ENCODE results near the gene ATE1. TPM values are rescaled to one million over a fixed set of nuclear protein-coding genes. Genes with fewer than 3 reads are reported as not detected.

ATE1 gene
- total and polyA plus RNA-seq, 2 donors (not counting 1 experiment from before 2014, with no cell fraction given): 8.2 to 32.0 TPM

DNA sequence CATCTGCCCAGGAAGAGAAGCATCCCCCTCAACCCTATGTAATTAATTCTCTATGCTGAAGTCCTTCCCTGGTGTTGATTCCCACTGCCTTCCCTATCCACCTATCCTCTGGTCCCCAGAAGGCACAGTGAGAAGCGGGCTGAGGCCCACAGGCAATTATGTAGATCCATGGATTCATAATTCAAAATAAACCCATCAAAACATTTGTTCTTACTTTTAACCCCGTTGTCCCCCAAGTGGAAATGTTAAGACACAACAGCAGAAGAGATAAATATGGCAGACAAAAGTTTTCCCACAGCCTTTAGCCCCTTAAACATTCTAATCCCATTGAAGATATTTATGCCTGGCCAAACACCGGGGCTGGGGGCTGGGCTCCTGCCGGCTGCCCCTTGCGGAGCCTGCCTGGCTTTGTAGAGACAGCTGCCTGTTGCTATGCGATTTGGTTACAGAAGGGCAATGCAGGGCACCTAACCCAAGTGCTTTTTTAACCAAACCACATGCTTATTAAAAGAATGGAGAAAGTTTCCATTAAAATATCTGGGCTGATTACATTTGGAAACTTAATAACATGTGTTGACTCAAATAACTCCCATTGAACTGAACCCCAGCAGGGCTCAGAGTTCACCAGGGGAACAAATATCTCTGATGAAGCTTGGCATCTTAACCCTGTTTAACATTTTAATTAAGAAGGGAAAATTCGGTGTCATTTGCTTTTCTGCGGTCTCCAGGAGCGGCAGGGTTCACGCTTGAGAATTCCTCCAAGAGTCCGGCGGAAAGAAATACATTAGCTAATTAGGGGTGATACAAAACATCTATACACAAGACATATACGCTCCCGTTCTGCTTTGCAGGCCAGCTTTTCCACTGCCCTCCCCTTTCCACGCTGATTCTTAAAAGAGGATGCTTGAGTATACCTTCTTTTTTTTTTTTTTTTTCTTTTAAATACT is 218.8 kb downstream of the ATE1 start:
- 62% methylated on average over 3 of the region's 15 CpGs for WGBS (ENCODE audit: insufficient coverage)
- intact Hi-C loops (cut with micrococcal nuclease): no loop called here
- H3K9me3 Mint-ChIP-seq (ENCODE audit: insufficient read depth): no peaks in the 10 kb centered on the region

More for the DNA sequence above, 218.8 kb downstream of the ATE1 start:
- Histone ChIP-seq H3K4me3 (ENCODE audit: control extremely low read depth in 1 of 5, extremely low read depth in 1 of 5, insufficient read depth in 1 of 5, low read depth in 2 of 5, low read length in 4 of 5) (no peak overlapping the region), H3K9me3 (ENCODE audit: control extremely low read depth in 1 of 3, control insufficient read depth in 2 of 3, insufficient read depth in 1 of 3, low read length in 2 of 3) (no peaks in the 10 kb centered on the region), H3K36me3 (replicated peaks in 1 of 2; ENCODE audit: control extremely low read depth in 1 of 2, control insufficient read depth in 1 of 2, extremely low read depth in 1 of 2, insufficient read depth in 2 of 2, low read length in 1 of 2) (no peaks in the 10 kb centered on the region), H3K4me2 (replicated peaks; ENCODE audit: low read depth, low read length, poor library complexity, severe bottlenecking) (no peak overlapping the region), H3K4me1 (ENCODE audit: control insufficient read depth in 2 of 2, insufficient read depth in 2 of 2, low read length in 2 of 2) (no peaks in the 10 kb centered on the region), H3K27ac (ENCODE audit: low read length in 2 of 2) (no peak overlapping the region), H4K20me1 (ENCODE audit: control insufficient read depth, insufficient read depth, low read length, poor library complexity, severe bottlenecking) (no peaks in the 10 kb centered on the region), H3K79me2 (ENCODE audit: control insufficient read depth, insufficient read depth, low read length) (no peaks in the 10 kb centered on the region), H3K9ac (ENCODE audit: low read length) (no peak overlapping the region), H2AFZ (ENCODE audit: insufficient read depth, low read depth, low read length, poor library complexity, severe bottlenecking) (no peak overlapping the region), H3K27me3 (replicated peaks in 1 of 4; ENCODE audit: control extremely low read depth in 1 of 4, control insufficient read depth in 3 of 4, insufficient read depth in 4 of 4, low read length in 3 of 4) (peaks cover 0 to 5% (median 0%) of the 10 kb centered on the region in 4 experiments)
- TF ChIP-seq, protein P1, sequence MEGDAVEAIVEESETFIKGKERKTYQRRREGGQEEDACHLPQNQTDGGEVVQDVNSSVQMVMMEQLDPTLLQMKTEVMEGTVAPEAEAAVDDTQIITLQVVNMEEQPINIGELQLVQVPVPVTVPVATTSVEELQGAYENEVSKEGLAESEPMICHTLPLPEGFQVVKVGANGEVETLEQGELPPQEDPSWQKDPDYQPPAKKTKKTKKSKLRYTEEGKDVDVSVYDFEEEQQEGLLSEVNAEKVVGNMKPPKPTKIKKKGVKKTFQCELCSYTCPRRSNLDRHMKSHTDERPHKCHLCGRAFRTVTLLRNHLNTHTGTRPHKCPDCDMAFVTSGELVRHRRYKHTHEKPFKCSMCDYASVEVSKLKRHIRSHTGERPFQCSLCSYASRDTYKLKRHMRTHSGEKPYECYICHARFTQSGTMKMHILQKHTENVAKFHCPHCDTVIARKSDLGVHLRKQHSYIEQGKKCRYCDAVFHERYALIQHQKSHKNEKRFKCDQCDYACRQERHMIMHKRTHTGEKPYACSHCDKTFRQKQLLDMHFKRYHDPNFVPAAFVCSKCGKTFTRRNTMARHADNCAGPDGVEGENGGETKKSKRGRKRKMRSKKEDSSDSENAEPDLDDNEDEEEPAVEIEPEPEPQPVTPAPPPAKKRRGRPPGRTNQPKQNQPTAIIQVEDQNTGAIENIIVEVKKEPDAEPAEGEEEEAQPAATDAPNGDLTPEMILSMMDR (IDR thresholded peaks at IDR 0.05): no peak
- TF ChIP-seq EZH2 (IDR thresholded peaks at IDR 0.05; ENCODE audit: borderline replicate concordance, insufficient read depth, low read depth, low read length, poor library complexity, severe bottlenecking): no peak
- CTCF ChIA-PET: no interaction called here
- no peaks in the 10 kb centered on the region for H3K4me1 Mint-ChIP-seq
- ATAC-seq (ENCODE audit: low read depth) (no peak), DNase-seq (no peak)
- no peak overlapping the region for H3K27ac Mint-ChIP-seq
- POLR2A ChIA-PET: no interaction called here
- H3K4me3 Mint-ChIP-seq: no peak overlapping the region
- H3K27me3 Mint-ChIP-seq: peaks cover 17% of the 10 kb centered on the region

All from B cell (primary cell).